ENCODE data around the gene CLPX.

GRCh38 chr15:65100442-65100841 lies 84.7 kb downstream of the CLPX start:
- TF ChIP-seq CTCF (IDR thresholded peaks at IDR 0.05; ENCODE audit: low read length) (no peak), EZH2phosphoT487 (IDR thresholded peaks at IDR 0.05; ENCODE audit: low read length) (no peak), EZH2 (optimal IDR thresholded peaks at IDR 0.05; ENCODE audit: low read depth, low read length) (no peak)
